Bronchial epithelial cell (primary cell): Measurements from ENCODE around the gene ALDH1B1. TPM values are rescaled to one million over a fixed set of nuclear protein-coding genes. Genes with fewer than 3 reads are reported as not detected.

ENCODE experiments used
- DNase-seq: peaks from one replicate; pipeline ENCODE4 v3.0.0-alpha.2; 2010; ENCODE audit warnings: low read depth
- FAIRE-seq: peaks from 2 replicates; lab custom pipeline; 2011; peaks lifted over from hg19 to GRCh38; lab: Jason Lieb, UNC
- H3K27me3 ChIP-seq: 2 replicates; pipeline ENCODE4 v1.5.1; 2011; ENCODE audit warnings: low read length; ENCODE audit not compliant: control insufficient read depth, insufficient read depth
- H3K36me3 ChIP-seq: 2 replicates; pipeline ENCODE4 v1.5.1; 2011; ENCODE audit warnings: low read length; ENCODE audit not compliant: control insufficient read depth, insufficient read depth
- H3K4me3 ChIP-seq: 2 replicates; pipeline ENCODE4 v1.5.1; 2011; ENCODE audit warnings: mild to moderate bottlenecking, low read depth, low read length, control low read depth
- CTCF ChIP-seq: IDR thresholded peaks from 2 replicates; pipeline ENCODE4 v1.5.1; 2011; ENCODE audit warnings: mild to moderate bottlenecking, moderate library complexity, low read length, control low read depth, inconsistent platforms; ENCODE audit not compliant: insufficient read depth, severe bottlenecking
- total RNA-seq: library from RNA; depleted of rRNA; stranded (reverse); fragments of >200 nt; gene quantifications from 2 replicates; pipeline ENCODE4 v1.2.1, GENCODE V29; 2014

ALDH1B1 gene
- total RNA-seq, 1 donor from 2014 or later, result 11.1 TPM

- no peak for DNase-seq
Observed at GRCh38 chr9:38346811-38347210, 45.7 kb upstream of the ALDH1B1 start.

GRCh38 chr9:38347271-38347671 is 45.2 kb upstream of the ALDH1B1 start:
- Histone ChIP-seq H3K36me3 (no peaks in the 10 kb centered on the region), H3K4me3 (no peak overlapping the region), H3K27me3 (no peaks in the 10 kb centered on the region)
- TF ChIP-seq CTCF, result no peak
- no peak for FAIRE-seq
- no peak for DNase-seq

More at GRCh38 chr9:38346811-38347210, 45.7 kb upstream of the ALDH1B1 start:
- no peak overlapping the region for H3K4me3 ChIP-seq
- no peaks in the 10 kb centered on the region for H3K27me3 ChIP-seq
- H3K36me3 ChIP-seq, result no peaks in the 10 kb centered on the region
- no peak for TF ChIP-seq CTCF
- FAIRE-seq, result no peak

GRCh38 chr9:38347946-38348345 is 44.6 kb upstream of the ALDH1B1 start:
- FAIRE-seq, result no peak
- Histone ChIP-seq H3K36me3 (no peaks in the 10 kb centered on the region), H3K4me3 (no peak overlapping the region), H3K27me3 (no peaks in the 10 kb centered on the region)
- no peak for TF ChIP-seq CTCF
- no peak for DNase-seq

- no peaks in the 10 kb centered on the region for H3K36me3 ChIP-seq
- DNase-seq (no peak), FAIRE-seq (no peak)
- H3K4me3 ChIP-seq, result no peak overlapping the region
- no peaks in the 10 kb centered on the region for H3K27me3 ChIP-seq
- TF ChIP-seq CTCF, result no peak
Observed at GRCh38 chr9:38350529-38350928, 42.0 kb upstream of the ALDH1B1 start.

GRCh38 chr9:38352530-38353328 is 39.8 kb upstream of the ALDH1B1 start:
- no peak for FAIRE-seq
- TF ChIP-seq CTCF, result no peak
- Histone ChIP-seq H3K4me3 (no peak overlapping the region), H3K27me3 (no peaks in the 10 kb centered on the region), H3K36me3 (no peaks in the 10 kb centered on the region)
- DNase-seq, result no peak
